HG03025 (cell line): ENCODE results near the gene LCN1.
"Not testable (repeated sequence)": the region's sequence is repeated elsewhere in the genome, so short reads cannot be mapped to it uniquely, and the experiment has no call there.

Source experiments
- ATAC-seq: cut with Tn5 transposase; IDR thresholded peaks from one replicate; pipeline ENCODE4 v1.9.1; 2021; ENCODE audit warnings: mild to moderate bottlenecking, moderate library complexity; ENCODE audit not compliant: unreplicated experiment, low FRiP score

The LCN1 gene

GRCh38 chr9:135504262-135505243 lies 16.7 kb upstream of the LCN1 start:
- no peak for ATAC-seq

DNA sequence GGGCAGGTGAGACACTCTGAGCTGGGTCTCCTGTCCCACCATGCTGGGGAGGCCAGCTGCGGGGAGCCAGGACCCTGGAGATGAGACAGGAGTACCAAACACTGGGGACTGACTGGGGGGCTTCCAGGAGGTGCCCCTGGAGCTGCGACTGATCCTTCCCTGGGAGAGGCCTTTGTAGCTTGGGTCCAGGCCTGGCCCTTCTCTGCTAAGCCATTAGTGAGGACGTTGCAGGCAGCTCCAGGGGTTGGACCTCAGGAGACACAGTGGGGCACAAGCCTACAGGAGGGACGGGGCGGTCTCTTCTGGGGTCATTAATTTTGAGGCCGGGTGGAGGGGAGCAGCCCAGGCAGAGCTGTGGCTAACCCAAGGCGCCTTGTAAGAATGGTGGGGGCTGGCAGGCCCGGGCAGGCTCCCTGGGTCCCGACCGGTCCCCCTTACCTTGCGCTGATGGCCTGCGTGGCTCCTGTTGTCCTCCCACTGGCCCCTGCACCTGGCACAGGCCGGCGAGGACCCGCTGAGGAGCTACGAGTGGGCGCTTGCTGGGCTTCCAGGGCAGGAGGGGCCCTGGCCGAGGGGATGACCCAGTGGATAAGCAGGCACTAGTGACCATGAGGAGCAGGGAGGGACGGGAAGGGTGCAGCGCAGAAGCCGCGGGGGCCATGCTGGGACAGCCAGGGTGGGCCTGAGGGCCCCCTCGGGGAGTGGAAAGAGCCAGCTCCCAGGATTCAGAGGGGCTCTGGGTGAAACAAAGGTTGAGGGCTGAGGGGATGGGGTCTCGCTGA lies 15.6 kb upstream of the LCN1 start:
- ATAC-seq, result no peak

DNA sequence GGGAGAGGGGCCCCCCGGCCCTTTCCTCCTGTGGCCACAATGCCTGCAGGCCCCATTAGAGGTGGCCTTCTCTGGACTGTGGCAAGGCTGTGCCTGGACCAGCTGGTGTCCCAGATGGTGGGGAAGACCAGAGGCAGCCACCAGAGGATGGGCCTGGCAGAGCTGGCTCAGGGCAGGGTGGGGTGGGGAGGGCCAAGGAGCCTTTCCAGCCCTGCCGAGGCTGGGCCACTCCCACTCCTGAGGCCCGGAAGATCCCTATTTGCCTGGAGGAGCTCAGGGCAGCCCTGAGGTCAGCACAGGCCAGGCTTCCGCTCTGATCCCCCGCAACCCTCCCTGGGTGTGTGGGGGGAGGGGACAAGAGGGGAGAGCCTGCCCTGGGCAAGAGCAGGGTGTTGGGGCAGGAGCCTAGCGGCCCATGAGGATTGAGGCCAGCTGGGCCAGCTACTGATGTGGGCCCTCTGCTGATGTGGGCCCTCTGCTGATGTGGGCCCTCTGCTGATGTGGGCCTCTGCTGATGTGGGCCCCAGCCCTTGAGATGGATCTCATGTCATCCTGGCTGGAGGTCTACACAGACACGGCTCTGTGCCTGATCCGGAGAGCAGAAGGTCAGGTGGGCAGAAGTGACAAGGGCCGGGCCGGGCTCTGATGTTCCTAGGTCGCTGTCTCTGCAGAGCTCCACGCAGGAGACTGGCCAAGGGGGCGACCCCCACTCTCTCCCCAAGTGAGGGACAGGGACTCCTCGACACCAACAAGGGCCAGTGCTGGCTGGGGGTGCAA lies 14.7 kb upstream of the LCN1 start:
- ATAC-seq, result no peak

GRCh38 chr9:135507104-135508035 lies 13.9 kb upstream of the LCN1 start:
- no peak for ATAC-seq

GRCh38 chr9:135508211-135508820 lies 12.9 kb upstream of the LCN1 start:
- no peak for ATAC-seq

- no peak for ATAC-seq
Measured at GRCh38 chr9:135509458-135509857, 11.8 kb upstream of the LCN1 start.

DNA sequence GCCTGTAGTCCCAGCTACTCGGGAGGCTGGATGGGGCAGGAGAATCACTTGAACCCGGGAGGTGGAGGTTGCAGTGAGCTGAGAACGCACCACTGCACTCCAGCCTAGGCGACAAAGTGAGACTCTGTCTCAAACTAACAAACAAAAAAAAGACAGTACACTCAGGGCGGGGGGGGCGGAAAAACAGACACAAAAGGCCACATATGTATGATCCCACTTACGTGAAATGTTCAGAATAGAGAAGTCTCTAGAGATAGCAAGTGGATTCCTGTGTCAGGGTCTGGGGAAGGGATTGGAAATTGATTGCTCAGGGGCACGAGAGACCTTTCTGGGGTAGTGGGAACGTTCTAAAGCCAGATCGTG lies 9.0 kb upstream of the LCN1 start:
- no peak for ATAC-seq

GRCh38 chr9:135512904-135513303 lies 8.3 kb upstream of the LCN1 start:
- ATAC-seq, result no peak

- ATAC-seq, result no peak
Measured at GRCh38 chr9:135513351-135513846, 7.8 kb upstream of the LCN1 start.

- ATAC-seq, result not testable (repeated sequence)
Measured at GRCh38 chr9:135513906-135514305, 7.3 kb upstream of the LCN1 start.

GRCh38 chr9:135514342-135515082 lies 6.7 kb upstream of the LCN1 start:
- no peak for ATAC-seq

DNA sequence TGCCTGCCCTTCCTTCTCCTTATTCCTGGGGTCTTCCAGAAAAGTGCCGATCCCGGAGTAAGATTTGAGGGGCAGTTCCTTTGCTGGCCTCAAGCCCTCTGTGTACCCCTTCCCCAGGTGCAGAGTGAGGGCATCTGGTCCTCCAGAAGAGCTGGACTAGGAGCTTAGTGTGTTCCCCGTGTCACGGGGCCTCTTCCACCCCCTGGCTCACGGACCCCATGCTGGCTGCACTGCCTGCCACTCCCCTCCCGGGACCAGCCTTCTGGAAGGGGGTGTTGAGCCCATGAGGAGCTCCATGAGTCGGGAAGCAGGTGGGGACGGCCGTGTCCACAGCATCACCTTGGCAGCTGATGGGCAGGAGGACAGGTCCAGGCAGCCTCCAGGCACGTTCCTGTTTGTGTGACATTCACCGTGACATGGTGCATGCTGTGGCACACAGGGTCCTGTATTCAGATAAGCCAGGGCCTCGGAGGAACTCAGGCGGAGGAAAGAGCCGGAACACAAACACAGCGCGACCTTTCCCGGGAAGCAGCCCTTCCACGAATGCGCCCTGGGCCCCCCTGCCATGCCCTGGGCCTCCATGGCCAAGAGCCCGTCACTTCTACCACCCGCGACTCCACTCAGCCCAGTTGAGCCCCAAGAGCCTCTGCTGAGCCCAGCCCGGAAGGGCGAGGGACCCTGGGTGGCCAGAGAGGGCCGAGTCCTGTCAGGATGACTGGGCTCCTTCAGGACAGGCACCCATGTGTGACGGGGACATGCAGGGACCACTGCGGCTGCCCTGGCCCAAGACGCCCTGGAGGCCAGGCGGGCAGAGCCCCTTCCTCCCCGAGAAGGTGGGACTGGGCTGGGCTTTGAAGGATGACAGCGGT lies 5.9 kb upstream of the LCN1 start:
- ATAC-seq, result no peak

GRCh38 chr9:135516132-135516860 lies 4.9 kb upstream of the LCN1 start:
- ATAC-seq, result no peak

DNA sequence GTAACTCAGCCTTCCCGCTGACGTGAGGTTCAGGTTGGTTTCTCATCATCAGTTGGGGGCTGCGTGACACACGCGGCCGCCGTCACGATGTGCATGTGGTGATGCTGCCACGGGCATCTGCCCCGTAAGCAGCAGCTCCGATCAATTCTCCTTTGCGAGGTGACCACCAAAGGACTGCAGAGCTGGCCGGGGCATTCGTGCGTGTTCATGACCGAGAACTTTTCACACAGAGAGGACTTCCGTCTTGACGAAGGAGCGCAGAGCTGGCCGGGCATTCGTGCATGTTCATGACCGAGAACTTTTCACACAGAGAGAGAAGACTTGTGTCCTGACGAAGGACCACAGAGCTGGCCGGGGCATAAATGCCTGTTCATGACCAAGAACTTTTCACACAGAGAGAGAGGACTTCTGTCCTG lies 3.8 kb upstream of the LCN1 start:
- ATAC-seq, result no peak

DNA sequence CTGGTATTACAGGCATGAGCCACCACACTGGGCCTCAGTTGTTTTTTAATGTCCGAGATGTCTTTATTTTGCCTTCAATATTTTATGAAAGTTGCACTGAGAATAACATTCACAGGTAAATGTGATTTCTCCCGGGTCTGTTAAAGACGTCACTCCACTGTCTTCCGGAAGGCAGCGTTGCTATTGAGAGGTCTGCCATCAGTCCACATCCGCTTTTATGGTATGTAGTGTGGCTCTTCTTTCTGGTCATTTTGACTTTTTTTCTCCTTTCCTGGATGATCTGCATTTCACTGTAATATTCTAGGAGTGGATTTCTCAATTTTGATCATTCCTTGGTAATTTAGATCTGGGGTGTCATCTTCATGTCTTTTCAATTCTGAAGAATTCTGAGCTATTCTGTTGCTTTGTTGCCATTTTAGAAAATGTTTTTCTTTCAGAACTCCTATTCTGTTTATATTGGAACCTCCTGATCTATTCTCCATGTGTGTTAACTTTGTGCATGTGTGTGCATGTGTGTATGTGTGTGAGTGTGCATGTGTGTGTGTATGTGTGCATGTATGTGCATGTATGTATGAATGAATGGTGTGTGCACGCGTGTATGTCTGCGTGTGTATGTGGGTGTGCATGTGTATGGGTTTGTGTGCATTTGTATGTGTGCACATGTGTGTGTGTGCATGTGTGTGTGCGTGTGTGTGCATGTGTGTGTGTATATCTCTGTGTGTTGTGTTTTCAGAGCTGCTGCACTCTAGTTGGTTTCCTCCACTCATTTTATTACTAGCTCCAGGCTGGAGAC lies 1.9 kb upstream of the LCN1 start:
- ATAC-seq, result no peak

DNA sequence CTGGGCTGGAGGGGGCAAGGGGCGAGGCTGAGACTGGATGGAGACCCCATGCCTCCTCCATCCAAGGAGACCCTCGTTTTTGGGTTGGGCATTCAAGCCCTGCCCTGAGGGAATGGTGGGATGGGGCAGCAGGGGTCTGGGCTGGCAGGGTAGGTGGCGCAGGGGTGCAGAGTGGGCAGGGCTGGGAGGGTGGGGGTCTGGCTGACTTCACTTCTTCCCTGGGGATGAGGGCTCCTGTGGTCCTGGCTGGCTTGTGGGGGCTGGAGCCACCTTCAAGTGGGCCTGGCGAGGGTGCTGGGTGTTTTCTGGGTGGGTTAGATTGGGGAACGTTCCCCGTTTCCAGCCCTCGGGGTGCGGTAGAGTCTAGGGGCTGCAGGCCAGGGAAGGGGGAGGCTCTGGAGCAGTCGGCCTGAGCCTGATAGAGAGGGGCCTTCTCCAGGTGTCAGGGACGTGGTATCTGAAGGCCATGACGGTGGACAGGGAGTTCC lies 412 bp downstream of the LCN1 start:
- no peak for ATAC-seq
